K562 (cell line): ENCODE data around the gene MCM7. TPM values are rescaled to one million over a fixed set of nuclear protein-coding genes. Genes with fewer than 3 reads are reported as not detected.

Experiments
- ATAC-seq: fragments of 200-7000 bp; cut with Tn5 transposase; 3 replicates; pipeline ENCODE4 v1.9.1; 2020; ENCODE audit warnings: moderate library complexity
- BruUV-seq: library from RNA; stranded (reverse); fragments of 400-500 nt; replicated peaks from 2 replicates; lab custom pipeline; 2021; lab: Mats Ljungman, UMichigan
- CTCF ChIA-PET: fragments of 300-600 bp; formaldehyde crosslinking; extraction: SDS; loops from one replicate; lab custom pipeline; 2021; ENCODE audit warnings: low intra/inter-chr PET ratio; lab: Yijun Ruan, JAX
- POLR2A ChIA-PET: fragments of 300-600, 350-650 bp; sonication (Branson Sonifier 250); formaldehyde crosslinking; extraction: SDS; loops from one replicate; lab custom pipeline; 2021; ENCODE audit warnings: antibody characterized with exemption, inconsistent platforms; lab: Yijun Ruan, JAX
- DNase-seq, 4 experiments: peaks; one replicate each; pipeline versions ENCODE4 v3.0.0 to v3.0.0-alpha.2; 2011 to 2018; ENCODE audit warnings: low spot score in 3 of 4, mixed read lengths in 3 of 4; ENCODE audit errors: extremely low read depth in 1 of 4
- FAIRE-seq: peaks from 2 replicates; lab custom pipeline; 2011; peaks lifted over from hg19 to GRCh38; lab: Jason Lieb, UNC
- H2AFZ ChIP-seq: 2 replicates; pipeline ENCODE4 v1.6.0; 2011; ENCODE audit warnings: low read depth, low read length, control low read depth, inconsistent platforms
- H3K27ac ChIP-seq: fragments of 200-600 bp; 3 replicates; pipeline ENCODE4 v1.8.0; 2011; ENCODE audit warnings: low read depth, mild to moderate bottlenecking, control low read depth, inconsistent platforms, low read length, moderate library complexity, mixed read lengths; ENCODE audit errors: extremely low read depth
- H3K27me3 ChIP-seq, 2 experiments: fragments of 300-600 bp in 1 of 2; 2 replicates in 1 of 2; 3 replicates in 1 of 2; pipeline versions ENCODE4 v1.6.0 to v1.8.0; 2011; ENCODE audit warnings: inconsistent platforms in 2 of 2, low read length in 2 of 2, mild to moderate bottlenecking in 1 of 2, mixed read lengths in 1 of 2, moderate library complexity in 1 of 2; ENCODE audit not compliant: control insufficient read depth in 2 of 2, insufficient read depth in 2 of 2
- H3K36me3 ChIP-seq: fragments of 300-600 bp; 3 replicates; pipeline ENCODE4 v1.8.0; 2011; ENCODE audit warnings: mild to moderate bottlenecking, low read length, inconsistent platforms; ENCODE audit not compliant: control insufficient read depth, insufficient read depth
- H3K4me1 ChIP-seq, 2 experiments: fragments of 200-600 bp in 1 of 2; replicated peaks in 1 of 2; 2 replicates in 1 of 2; 3 replicates in 1 of 2; pipeline versions ENCODE4 v1.5.1 to v1.8.0; 2011; ENCODE audit warnings: inconsistent platforms in 2 of 2, low read length in 2 of 2, mild to moderate bottlenecking in 1 of 2, mixed read lengths in 1 of 2, moderate library complexity in 1 of 2; ENCODE audit not compliant: control insufficient read depth in 2 of 2, insufficient read depth in 2 of 2
- H3K4me2 ChIP-seq: 2 replicates; pipeline ENCODE4 v1.6.1; 2011; ENCODE audit warnings: low read length, control low read depth, inconsistent platforms, mixed read lengths; ENCODE audit not compliant: insufficient read depth
- H3K4me3 ChIP-seq: fragments of 200-600 bp; sonication (generic), shearing (Covaris generic); 2 replicates; pipeline ENCODE4 v1.5.1; 2016; ENCODE audit warnings: control low read depth, inconsistent platforms
- H3K79me2 ChIP-seq: fragments of 200-600 bp; 3 replicates; pipeline ENCODE4 v1.8.0; 2011; ENCODE audit warnings: low read length, inconsistent platforms; ENCODE audit not compliant: control insufficient read depth, insufficient read depth
- H3K9ac ChIP-seq, 2 experiments: 2 replicates each; pipeline versions ENCODE4 v1.6.0 to v1.6.1; 2011; ENCODE audit warnings: low read depth in 2 of 2, low read length in 2 of 2, control low read depth in 1 of 2, inconsistent platforms in 1 of 2, mild to moderate bottlenecking in 1 of 2, mixed read lengths in 1 of 2; ENCODE audit not compliant: insufficient read depth in 1 of 2
- H3K9me1 ChIP-seq: one replicate; pipeline ENCODE4 v1.6.0; 2011; ENCODE audit warnings: inconsistent platforms, mild to moderate bottlenecking, low read length, moderate library complexity; ENCODE audit not compliant: control insufficient read depth, insufficient read depth
- H3K9me3 ChIP-seq: replicated peaks from 2 replicates; pipeline ENCODE4 v1.5.1; 2011; ENCODE audit warnings: low read depth, low read length, inconsistent platforms; ENCODE audit not compliant: control insufficient read depth, insufficient read depth
- H4K20me1 ChIP-seq: replicated peaks from 2 replicates; pipeline ENCODE4 v1.6.1; 2011; ENCODE audit warnings: low read length, inconsistent platforms, mixed read lengths; ENCODE audit not compliant: control insufficient read depth, insufficient read depth
- BCOR ChIP-seq: fragments of 450-650 bp; IDR thresholded peaks from 2 replicates; pipeline ENCODE4 v1.6.1; 2016
- C11orf30 ChIP-seq: fragments of 450-650 bp; IDR thresholded peaks from 2 replicates; pipeline ENCODE4 v1.6.1; 2016; ENCODE audit warnings: low read depth, mild to moderate bottlenecking
- CBFB ChIP-seq: sonication (generic); formaldehyde crosslinking; IDR thresholded peaks from 2 replicates; pipeline ENCODE4 v1.4.0; 2020; ENCODE audit warnings: mild to moderate bottlenecking, missing genetic modification reagents
- CTBP1 ChIP-seq: fragments of 450-650 bp; IDR thresholded peaks from 2 replicates; pipeline ENCODE4 v1.6.1; 2016; ENCODE audit warnings: borderline replicate concordance
- E2F3 ChIP-seq: fragments of 250-450 bp; sonication (Bioruptor Pico); IDR thresholded peaks from 2 replicates; pipeline ENCODE4 v1.4.0; 2020; ENCODE audit warnings: mild to moderate bottlenecking
- ETV5 ChIP-seq: sonication (generic); formaldehyde crosslinking; IDR thresholded peaks from 2 replicates; pipeline ENCODE4 v1.4.0; 2020; ENCODE audit warnings: low read depth, mild to moderate bottlenecking, missing genetic modification reagents
- FOXK2 ChIP-seq, 2 experiments: fragments of 450-650 bp; IDR thresholded peaks in 1 of 2; conservative IDR thresholded peaks in 1 of 2; 2 replicates each; pipeline ENCODE4 v1.6.1; 2016; ENCODE audit warnings: low read depth in 2 of 2, mild to moderate bottlenecking in 1 of 2
- KDM1A ChIP-seq, 2 experiments: fragments of 450-650 bp; IDR thresholded peaks; 2 replicates each; pipeline ENCODE4 v1.6.1; 2016; ENCODE audit warnings: mild to moderate bottlenecking in 2 of 2
- LEF1 ChIP-seq: fragments of 450-650 bp; IDR thresholded peaks from 2 replicates; pipeline ENCODE4 v1.6.1; 2016; ENCODE audit warnings: mild to moderate bottlenecking
- MIER1 ChIP-seq: fragments of 450-650 bp; IDR thresholded peaks from 2 replicates; pipeline ENCODE4 v1.6.1; 2016; ENCODE audit warnings: antibody characterized with exemption, mild to moderate bottlenecking, low read depth
- MYC ChIP-seq, 2 experiments: fragments of 250-450 bp in 1 of 2; sonication (Bioruptor Pico) in 1 of 2; IDR thresholded peaks; 2 replicates each; pipeline versions ENCODE4 v1.5.1 to v1.6.1; 2012 to 2021; ENCODE audit warnings: low read depth in 2 of 2, borderline replicate concordance in 1 of 2, improper control_type of control experiment in 1 of 2, low read length in 1 of 2, mild to moderate bottlenecking in 1 of 2, moderate library complexity in 1 of 2
- NR4A1 ChIP-seq, 2 experiments: fragments of 250-450 bp in 1 of 2; fragments of 450-650 bp in 1 of 2; sonication (Bioruptor Pico) in 1 of 2; IDR thresholded peaks; 2 replicates each; pipeline versions ENCODE4 v1.4.0 to v1.6.1; 2016 to 2020; ENCODE audit warnings: mild to moderate bottlenecking in 2 of 2, missing compliant biosample characterization in 1 of 2, missing genetic modification characterization in 1 of 2, moderate library complexity in 1 of 2
- PHF8 ChIP-seq: fragments of 200-600 bp; sonication (generic); IDR thresholded peaks from 2 replicates; pipeline ENCODE4 v1.6.1; 2012; ENCODE audit warnings: mixed run types, mild to moderate bottlenecking, inconsistent platforms, low read length, moderate library complexity, borderline replicate concordance
- PYGO2 ChIP-seq: fragments of 450-650 bp; IDR thresholded peaks from 2 replicates; pipeline ENCODE4 v1.6.1; 2016; ENCODE audit warnings: mild to moderate bottlenecking, missing genetic modification characterization, moderate library complexity, missing compliant biosample characterization
- SREBF1 ChIP-seq: fragments of 150-350 bp; IDR thresholded peaks from 2 replicates; pipeline ENCODE4 v1.6.1; 2014; ENCODE audit warnings: antibody characterized with exemption, low read depth, low read length, borderline replicate concordance
- THRAP3 ChIP-seq: fragments of 450-650 bp; IDR thresholded peaks from 2 replicates; pipeline ENCODE4 v1.6.1; 2016; ENCODE audit warnings: mild to moderate bottlenecking, inconsistent platforms, borderline replicate concordance
- U2AF2 ChIP-seq: fragments of 200-400 bp; formaldehyde crosslinking; optimal IDR thresholded peaks from 2 replicates; pipeline ENCODE3; 2017; ENCODE audit warnings: low read depth, mild to moderate bottlenecking, low read length
- ZC3H11A ChIP-seq: IDR thresholded peaks from 2 replicates; pipeline ENCODE4 v1.6.1; 2012; ENCODE audit warnings: low read depth, low read length, improper control_type of control experiment
- ZNF75A ChIP-seq: fragments of 450-650 bp; formaldehyde crosslinking; IDR thresholded peaks from 2 replicates; pipeline ENCODE4 v1.4.0; 2020; ENCODE audit warnings: mild to moderate bottlenecking
- WGBS: fragments of 100-300 bp; shearing (Covaris generic); methylation state at CpG from one replicate; pipeline ENCODE4 v1.1.6; 2016; ENCODE audit warnings: low coverage, mixed read lengths; ENCODE audit not compliant: insufficient coverage; ENCODE audit errors: missing lambda C conversion rate; 5-methylcytosine and 5-hydroxymethylcytosine counted together
- in situ Hi-C: fragments of 300-500 bp; cut with MboI; formaldehyde crosslinking; loops from 4 replicates; pipeline ENCODE4 v1.15.0; 2018; ENCODE audit warnings: inconsistent platforms, mixed read lengths
- intact Hi-C: fragments of 100-400 bp; cut with micrococcal nuclease; formaldehyde crosslinking; loops from 2 replicates; pipeline ENCODE4 v1.14.2; 2022
- polyA plus RNA-seq, 8 experiments: library from polyadenylated mRNA; depleted of rRNA in 4 of 8; stranded (reverse) in 5 of 8; unstranded in 3 of 8; fragments of >200 nt; fragmentation: Nextera tagmentation in 2 of 8; fragmentation: Illumina TruSeq in 1 of 8; extraction: Ambion mirVana in 2 of 8; extraction: Trizol in 1 of 8; gene quantifications; 2 replicates each; pipeline versions ENCODE4 v1.2.1 to v1.2.3, GENCODE V29; 2011 to 2014; ENCODE audit warnings: inconsistent platforms in 1 of 8, missing spikeins in 1 of 8
- total RNA-seq, 7 experiments: library from RNA; depleted of rRNA in 6 of 7; stranded (reverse); fragments of >200 nt in 6 of 7; fragmentation: Illumina TruSeq in 2 of 7; extraction: Trizol in 2 of 7; gene quantifications; 2 replicates each; pipeline versions ENCODE4 v1.2.1 to v1.2.3, GENCODE V29; 2011 to 2021; ENCODE audit warnings: low replicate concordance in 1 of 7
- TF ChIP-seq, protein P1 (sequence below), 2 experiments: fragments of 450-650 bp; IDR thresholded peaks; 2 replicates each; pipeline ENCODE4 v1.6.1; 2018; ENCODE audit warnings: mild to moderate bottlenecking in 2 of 2, low read depth in 1 of 2; ENCODE audit not compliant: partially characterized antibody in 2 of 2

Gene MCM7
- total and polyA plus RNA-seq, 9 of the 15 experiments (the other 6 are each of a cell fraction or from before 2014, with no cell fraction given): 329 to 856 (median 437) TPM

- H3K36me3 ChIP-seq: peaks cover 34% of the 10 kb centered on the region
- H3K4me2 ChIP-seq: peak overlapping the region; percentile 96
- peak overlapping the region; percentile 87 for H3K4me3 ChIP-seq
- H3K27me3 ChIP-seq: no peaks in the 10 kb centered on the region
- peak overlapping the region; percentile 96 to 97 for H3K9ac ChIP-seq
- ChIA-PET CTCF (interaction anchor here (0.6 kb wide), 1 partner anchor 45 kb away, joined by 3 read pairs; no protein-coding TSS in a partner anchor), POLR2A (interaction anchor here (0.7 to 7.9 kb wide), 5 partner anchors 9 to 593 kb away, joined by 3 to 115 read pairs (median 3); partner anchors contain the start of genes AP4M1 and MCM7)
- in situ Hi-C loops (no loop called here), intact Hi-C loops (no loop called here)
- DNase-seq (no peak), FAIRE-seq (no peak), ATAC-seq (no peak; the same call in 2 of the 3 replicates)
- peak overlapping the region; percentile 93 for H2AFZ ChIP-seq
- peaks cover 26 to 28% of the 10 kb centered on the region in 2 experiments for H3K4me1 ChIP-seq
- H3K9me1 ChIP-seq: no peaks in the 10 kb centered on the region
- TSS peak; percentile 39 for BruUV-seq
- peak overlapping the region; percentile 97 for H3K27ac ChIP-seq
- no peaks in the 10 kb centered on the region for H3K9me3 ChIP-seq
- peaks cover 13% of the 10 kb centered on the region; the same call in 1 of the 2 replicates for H4K20me1 ChIP-seq
- WGBS: 72% methylated on average over 11 of the region's 11 CpGs
- H3K79me2 ChIP-seq: peaks cover 19% of the 10 kb centered on the region
- no peak for TF ChIP-seq ZNF75A
- peak; percentile 51; the same call in 1 of the 2 replicates for TF ChIP-seq MIER1
- TF ChIP-seq ZC3H11A: no peak
- no peak for TF ChIP-seq MYC (IDR thresholded peaks at IDR 0.05; ENCODE audit: low read depth, low read length)
- TF ChIP-seq MYC (CRISPR knock-in tag; IDR thresholded peaks at IDR 0.05; ENCODE audit: borderline replicate concordance, low read depth): no peak
- TF ChIP-seq BCOR: peak; percentile 69
- TF ChIP-seq, protein P1, sequence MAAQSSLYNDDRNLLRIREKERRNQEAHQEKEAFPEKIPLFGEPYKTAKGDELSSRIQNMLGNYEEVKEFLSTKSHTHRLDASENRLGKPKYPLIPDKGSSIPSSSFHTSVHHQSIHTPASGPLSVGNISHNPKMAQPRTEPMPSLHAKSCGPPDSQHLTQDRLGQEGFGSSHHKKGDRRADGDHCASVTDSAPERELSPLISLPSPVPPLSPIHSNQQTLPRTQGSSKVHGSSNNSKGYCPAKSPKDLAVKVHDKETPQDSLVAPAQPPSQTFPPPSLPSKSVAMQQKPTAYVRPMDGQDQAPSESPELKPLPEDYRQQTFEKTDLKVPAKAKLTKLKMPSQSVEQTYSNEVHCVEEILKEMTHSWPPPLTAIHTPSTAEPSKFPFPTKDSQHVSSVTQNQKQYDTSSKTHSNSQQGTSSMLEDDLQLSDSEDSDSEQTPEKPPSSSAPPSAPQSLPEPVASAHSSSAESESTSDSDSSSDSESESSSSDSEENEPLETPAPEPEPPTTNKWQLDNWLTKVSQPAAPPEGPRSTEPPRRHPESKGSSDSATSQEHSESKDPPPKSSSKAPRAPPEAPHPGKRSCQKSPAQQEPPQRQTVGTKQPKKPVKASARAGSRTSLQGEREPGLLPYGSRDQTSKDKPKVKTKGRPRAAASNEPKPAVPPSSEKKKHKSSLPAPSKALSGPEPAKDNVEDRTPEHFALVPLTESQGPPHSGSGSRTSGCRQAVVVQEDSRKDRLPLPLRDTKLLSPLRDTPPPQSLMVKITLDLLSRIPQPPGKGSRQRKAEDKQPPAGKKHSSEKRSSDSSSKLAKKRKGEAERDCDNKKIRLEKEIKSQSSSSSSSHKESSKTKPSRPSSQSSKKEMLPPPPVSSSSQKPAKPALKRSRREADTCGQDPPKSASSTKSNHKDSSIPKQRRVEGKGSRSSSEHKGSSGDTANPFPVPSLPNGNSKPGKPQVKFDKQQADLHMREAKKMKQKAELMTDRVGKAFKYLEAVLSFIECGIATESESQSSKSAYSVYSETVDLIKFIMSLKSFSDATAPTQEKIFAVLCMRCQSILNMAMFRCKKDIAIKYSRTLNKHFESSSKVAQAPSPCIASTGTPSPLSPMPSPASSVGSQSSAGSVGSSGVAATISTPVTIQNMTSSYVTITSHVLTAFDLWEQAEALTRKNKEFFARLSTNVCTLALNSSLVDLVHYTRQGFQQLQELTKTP (IDR thresholded peaks at IDR 0.05; ENCODE audit: low read depth in 1 of 2, partially characterized antibody in 2 of 2): peak in 1 of 2 experiments; percentile 22
- peak in 1 of 2 experiments; percentile 47; a peak in 1 of 4 replicates for TF ChIP-seq KDM1A (IDR thresholded peaks at IDR 0.05)
- TF ChIP-seq PHF8: no peak
- peak; percentile 45; the same call in 1 of the 2 replicates for TF ChIP-seq CBFB (CRISPR knock-in tag)
- no peak for TF ChIP-seq FOXK2 (conservative IDR thresholded peaks at IDR 0.05 in 1 of 2, IDR thresholded peaks at IDR 0.05 in 1 of 2; ENCODE audit: low read depth in 2 of 2)
- TF ChIP-seq U2AF2: no peak
- TF ChIP-seq THRAP3: peak; percentile 94
- TF ChIP-seq PYGO2 (tag): no peak
- TF ChIP-seq CTBP1: no peak
- TF ChIP-seq ETV5: no peak
- no peak for TF ChIP-seq LEF1
- TF ChIP-seq NR4A1 (CRISPR knock-in tag; IDR thresholded peaks at IDR 0.05): no peak
- no peak for TF ChIP-seq NR4A1 (tag; IDR thresholded peaks at IDR 0.05)
- no peak for TF ChIP-seq E2F3
- no peak for TF ChIP-seq C11orf30
- TF ChIP-seq SREBF1: no peak
Observed at GRCh38 chr7:100088095-100088620, 13.0 kb downstream of the MCM7 start.
